Measurements from ENCODE around the gene SORCS3. TPM values are rescaled to one million over a fixed set of nuclear protein-coding genes. Genes with fewer than 3 reads are reported as not detected.

The SORCS3 gene
- total RNA-seq, 1 donor from 2014 or later, result 4.2 TPM

- peaks cover 22% of the 10 kb centered on the region for H3K27me3 Mint-ChIP-seq
- peaks cover 9% of the 10 kb centered on the region for H3K4me1 Mint-ChIP-seq (ENCODE audit: unreplicated experiment)
- no peak for TF ChIP-seq CTCF (conservative IDR thresholded peaks at IDR 0.05)
- no peaks in the 10 kb centered on the region for H3K9me3 Mint-ChIP-seq
- no peak for DNase-seq (ENCODE audit: extremely low spot score, unreplicated experiment)
- H3K36me3 Mint-ChIP-seq, result no peaks in the 10 kb centered on the region
- no peak overlapping the region for H3K27ac Mint-ChIP-seq
- no peak overlapping the region for H3K4me3 Mint-ChIP-seq
Observed at GRCh38 chr10:104666106-104666505, 25.0 kb downstream of the SORCS3 start.

GRCh38 chr10:104676874-104677273 lies 35.8 kb downstream of the SORCS3 start:
- no peak overlapping the region for H3K27ac Mint-ChIP-seq
- no peaks in the 10 kb centered on the region for H3K36me3 Mint-ChIP-seq
- H3K9me3 Mint-ChIP-seq, result no peaks in the 10 kb centered on the region
- H3K4me1 Mint-ChIP-seq (ENCODE audit: unreplicated experiment), result no peaks in the 10 kb centered on the region
- no peak for DNase-seq (ENCODE audit: extremely low spot score, unreplicated experiment)
- no peak for TF ChIP-seq CTCF (conservative IDR thresholded peaks at IDR 0.05)
- H3K27me3 Mint-ChIP-seq, result peaks cover 27% of the 10 kb centered on the region
- no peak overlapping the region for H3K4me3 Mint-ChIP-seq

- Mint-ChIP-seq H3K4me1 (ENCODE audit: unreplicated experiment) (no peaks in the 10 kb centered on the region), H3K36me3 (no peaks in the 10 kb centered on the region), H3K27me3 (peaks cover 42% of the 10 kb centered on the region), H3K27ac (no peak overlapping the region), H3K4me3 (no peak overlapping the region), H3K9me3 (no peaks in the 10 kb centered on the region)
- no peak for DNase-seq (ENCODE audit: extremely low spot score, unreplicated experiment)
- TF ChIP-seq CTCF (conservative IDR thresholded peaks at IDR 0.05), result no peak
Observed at GRCh38 chr10:104678658-104679057, 37.6 kb downstream of the SORCS3 start.

- no peaks in the 10 kb centered on the region for H3K9me3 Mint-ChIP-seq
Observed at GRCh38 chr10:104680467-104681401, 39.6 kb downstream of the SORCS3 start.

GRCh38 chr10:104681485-104681884 lies 40.4 kb downstream of the SORCS3 start:
- H3K4me3 Mint-ChIP-seq, result peak overlapping the region; percentile 88
- H3K27ac Mint-ChIP-seq, result no peak overlapping the region
- no peaks in the 10 kb centered on the region for H3K36me3 Mint-ChIP-seq
- no peak for TF ChIP-seq CTCF (conservative IDR thresholded peaks at IDR 0.05)
- H3K4me1 Mint-ChIP-seq (ENCODE audit: unreplicated experiment), result no peaks in the 10 kb centered on the region
- no peaks in the 10 kb centered on the region for H3K9me3 Mint-ChIP-seq
- no peak for DNase-seq (ENCODE audit: extremely low spot score, unreplicated experiment)
- H3K27me3 Mint-ChIP-seq, result peaks cover 50% of the 10 kb centered on the region

More at GRCh38 chr10:104680467-104681401, 39.6 kb downstream of the SORCS3 start:
- Mint-ChIP-seq H3K27ac (no peak overlapping the region), H3K4me3 (peak overlapping the region; percentile 88), H3K27me3 (peaks cover 46% of the 10 kb centered on the region), H3K4me1 (ENCODE audit: unreplicated experiment) (no peaks in the 10 kb centered on the region), H3K36me3 (no peaks in the 10 kb centered on the region)
- TF ChIP-seq CTCF (conservative IDR thresholded peaks at IDR 0.05), result peak; percentile 34
- peak; percentile 72 for DNase-seq (ENCODE audit: extremely low spot score, unreplicated experiment)
